ENCODE results near the gene TACR2.

Gene TACR2

GRCh38 chr10:69400936-69401335 is 15.8 kb downstream of the TACR2 start:
- no peak for DNase-seq

DNA sequence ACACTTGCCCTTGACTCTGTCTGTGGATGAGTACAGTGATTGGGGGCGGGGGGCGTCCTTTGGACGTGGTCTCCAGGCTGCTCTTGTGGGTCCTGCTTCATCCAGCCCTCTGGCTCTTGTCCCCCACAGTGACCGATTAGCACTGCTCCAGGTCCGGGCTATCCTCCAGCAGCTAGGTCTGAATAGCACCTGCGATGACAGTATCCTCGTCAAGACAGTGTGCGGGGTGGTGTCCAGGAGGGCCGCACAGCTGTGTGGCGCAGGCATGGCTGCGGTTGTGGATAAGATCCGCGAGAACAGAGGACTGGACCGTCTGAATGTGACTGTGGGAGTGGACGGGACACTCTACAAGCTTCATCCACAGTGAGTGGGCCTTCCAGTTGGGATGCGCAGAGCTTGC is 18.3 kb downstream of the TACR2 start:
- DNase-seq, result no peak

DNA sequence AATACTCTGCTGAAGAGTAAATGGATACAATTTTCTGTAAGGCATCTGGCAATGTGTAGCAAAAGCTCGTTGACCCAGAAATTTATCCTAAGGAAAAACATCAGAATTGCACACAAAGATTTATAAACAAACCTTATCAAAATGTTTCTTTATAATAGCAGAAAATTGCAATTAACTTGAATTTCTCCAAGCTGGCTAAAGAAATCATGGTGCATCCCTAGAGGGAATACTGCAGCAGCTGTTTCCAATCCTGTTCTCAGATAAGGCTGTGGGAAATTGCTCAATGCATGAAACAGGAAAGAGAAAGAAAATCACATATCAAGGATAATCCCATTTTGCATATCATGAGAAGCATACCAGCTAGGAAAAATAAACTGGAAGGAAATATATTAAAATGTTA is 18.7 kb downstream of the TACR2 start:
- DNase-seq, result no peak

- DNase-seq, result no peak
These were observed 22.7 kb downstream of the TACR2 start for GRCh38 chr10:69394020-69394419.

DNA sequence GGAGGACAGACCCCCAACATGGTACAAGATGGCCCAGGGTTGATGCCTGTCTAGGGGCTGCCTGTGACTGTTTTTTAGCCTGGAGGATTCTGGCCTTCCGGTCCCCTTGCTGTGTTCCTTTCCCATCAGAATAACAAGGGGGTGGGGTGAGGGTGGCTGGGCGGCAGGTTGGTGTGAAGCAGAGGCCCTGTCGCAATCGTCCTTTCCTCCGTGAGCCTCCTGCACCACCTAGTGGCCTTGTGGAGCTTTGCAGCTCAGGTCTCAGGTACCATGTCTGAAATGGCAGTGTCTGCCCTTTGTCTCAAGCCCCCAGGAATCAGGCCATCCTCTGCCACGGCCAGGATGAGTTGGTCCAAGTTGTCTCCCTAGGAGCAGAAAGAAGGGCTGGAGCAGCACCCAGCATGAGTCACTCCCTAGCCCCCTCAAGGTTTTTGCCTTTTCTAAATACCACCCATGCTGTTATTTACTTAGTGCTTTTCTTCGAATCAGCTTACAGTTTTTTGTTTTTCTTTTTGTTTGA is 24.2 kb downstream of the TACR2 start:
- peak; percentile 30 to 85 for DNase-seq

- DNase-seq, result no peak
These were observed 25.6 kb downstream of the TACR2 start for GRCh38 chr10:69391158-69391557.

DNA sequence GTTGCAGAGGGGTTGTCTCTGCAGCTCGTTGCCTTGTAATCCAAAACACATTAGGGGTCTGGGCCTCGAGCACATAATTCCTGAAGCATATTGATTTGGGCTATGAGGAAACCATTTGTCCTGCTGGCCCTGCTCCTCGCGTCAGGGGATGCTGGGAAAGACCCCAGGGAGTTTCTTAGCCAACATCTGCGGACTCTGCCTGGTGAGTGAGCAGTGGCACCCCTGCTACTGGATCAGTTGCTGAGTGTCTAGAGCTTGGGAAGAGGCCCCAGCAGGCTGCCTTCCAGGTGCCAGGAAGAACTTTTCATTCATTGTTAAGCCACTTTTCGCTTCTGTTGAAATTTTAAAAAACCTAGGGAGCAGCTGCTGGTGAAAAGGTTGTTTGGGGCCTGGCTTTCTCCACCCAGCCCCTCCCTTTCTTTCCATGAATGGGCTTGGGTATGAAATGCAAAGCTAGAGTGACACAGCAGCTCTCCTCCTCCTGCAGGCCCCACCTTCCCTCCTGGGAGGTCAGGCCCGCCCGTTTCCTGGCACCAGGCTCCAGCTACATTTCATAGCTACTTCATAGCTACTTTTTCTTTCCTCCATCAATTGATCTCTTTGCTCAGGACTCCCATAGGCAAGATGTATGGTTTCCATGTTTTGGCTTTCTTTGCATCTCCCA is 26.8 kb downstream of the TACR2 start:
- DNase-seq, result peak in 1 of 2 experiments; percentile 21

GRCh38 chr10:69388488-69388887 is 28.2 kb downstream of the TACR2 start:
- DNase-seq, result no peak

DNA sequence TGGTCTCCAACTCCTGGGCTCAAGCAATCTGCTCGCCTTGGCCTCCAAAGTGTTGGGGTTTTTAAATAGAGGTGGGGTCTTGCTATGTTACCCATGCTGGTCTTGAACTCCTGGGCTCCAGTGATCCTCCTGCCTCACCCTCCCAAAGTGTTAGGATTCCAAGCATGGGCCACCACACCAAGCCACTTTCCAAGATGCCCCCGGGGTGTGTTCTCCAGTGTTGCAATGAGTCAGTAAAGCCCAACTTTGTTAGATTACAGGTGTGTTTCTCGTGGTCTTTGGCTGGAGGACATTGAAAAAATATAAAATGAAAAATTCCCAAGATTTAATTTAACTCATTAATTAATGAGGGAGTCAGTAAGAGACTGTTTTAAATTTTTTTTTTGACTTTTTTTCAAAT is 29.2 kb downstream of the TACR2 start:
- DNase-seq, result no peak

- no peak for DNase-seq
These were observed 31.0 kb downstream of the TACR2 start for GRCh38 chr10:69385454-69386350.

DNA sequence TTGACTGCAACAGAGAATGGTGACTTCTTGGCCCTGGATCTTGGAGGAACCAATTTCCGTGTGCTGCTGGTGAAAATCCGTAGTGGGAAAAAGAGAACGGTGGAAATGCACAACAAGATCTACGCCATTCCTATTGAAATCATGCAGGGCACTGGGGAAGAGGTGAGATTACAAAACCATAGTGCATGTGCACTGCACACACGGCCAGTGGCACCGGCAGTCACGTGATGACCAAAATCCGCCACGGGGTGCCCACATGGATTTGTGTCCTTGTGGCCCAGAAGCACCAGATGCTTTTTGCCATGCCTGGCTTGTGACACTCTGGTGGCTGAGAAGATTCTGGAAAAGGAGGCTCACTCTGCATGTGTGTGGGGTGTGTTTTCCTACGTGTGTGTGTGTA is 32.4 kb downstream of the TACR2 start:
- DNase-seq, result no peak

DNA sequence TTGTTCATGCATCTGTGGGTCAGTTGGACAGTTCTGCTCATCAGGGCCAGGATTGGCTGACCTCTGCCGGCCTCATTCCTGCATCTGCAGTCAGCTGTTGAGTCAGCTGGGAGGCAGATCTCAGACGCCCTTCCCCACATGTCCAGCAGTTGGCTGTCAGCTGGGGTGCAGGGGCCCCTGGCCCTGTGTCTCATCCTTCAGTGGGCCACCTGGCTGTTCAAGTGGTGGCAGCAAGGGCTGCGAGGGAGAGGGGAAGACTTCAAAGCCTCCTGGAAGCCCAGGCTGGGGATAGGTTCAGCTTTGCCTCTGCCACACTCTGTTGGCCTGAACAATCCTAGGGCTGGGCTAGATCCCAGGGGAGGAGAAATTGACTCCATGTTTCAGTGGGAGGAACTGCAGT is 33.2 kb downstream of the TACR2 start:
- DNase-seq, result no peak

- DNase-seq, result no peak
These were observed 34.2 kb downstream of the TACR2 start for GRCh38 chr10:69382382-69383117.

DNA sequence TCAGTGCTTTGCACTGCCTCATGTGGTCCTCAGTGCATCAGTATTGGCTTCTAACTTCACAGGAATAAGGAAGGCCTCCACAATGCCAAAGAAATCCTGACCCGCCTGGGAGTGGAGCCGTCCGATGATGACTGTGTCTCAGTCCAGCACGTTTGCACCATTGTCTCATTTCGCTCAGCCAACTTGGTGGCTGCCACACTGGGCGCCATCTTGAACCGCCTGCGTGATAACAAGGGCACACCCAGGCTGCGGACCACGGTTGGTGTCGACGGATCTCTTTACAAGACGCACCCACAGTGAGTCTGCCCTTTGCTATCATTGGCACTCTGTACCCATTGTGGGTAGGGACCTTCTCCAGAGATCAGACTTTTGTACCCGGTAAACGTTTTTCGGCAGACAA is 36.9 kb downstream of the TACR2 start:
- no peak for DNase-seq

GRCh38 chr10:69377933-69378332 is 38.8 kb downstream of the TACR2 start:
- no peak for DNase-seq

DNA sequence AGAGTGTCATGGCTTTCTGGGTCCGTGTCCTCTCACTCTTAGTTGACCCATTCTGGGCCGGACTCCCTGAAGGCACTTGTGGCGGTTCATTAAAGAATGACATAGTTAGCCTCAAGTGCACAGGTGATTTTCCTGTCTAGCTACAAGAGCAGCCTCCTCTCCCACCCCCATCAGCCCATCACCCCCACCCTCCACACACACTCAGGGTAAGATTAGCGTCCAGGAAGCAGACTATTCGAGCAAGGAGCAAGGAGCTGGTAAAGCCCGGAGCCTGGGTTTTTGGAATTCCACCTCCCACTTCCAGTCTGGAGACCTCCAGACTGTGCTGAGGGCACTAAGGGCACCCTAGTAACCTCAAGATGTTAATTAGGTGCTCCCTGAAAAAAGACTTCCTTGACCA is 39.5 kb downstream of the TACR2 start:
- DNase-seq, result no peak

GRCh38 chr10:69376662-69377061 is 40.1 kb downstream of the TACR2 start:
- DNase-seq, result no peak

GRCh38 chr10:69375307-69376151 is 41.2 kb downstream of the TACR2 start:
- no peak for DNase-seq

DNA sequence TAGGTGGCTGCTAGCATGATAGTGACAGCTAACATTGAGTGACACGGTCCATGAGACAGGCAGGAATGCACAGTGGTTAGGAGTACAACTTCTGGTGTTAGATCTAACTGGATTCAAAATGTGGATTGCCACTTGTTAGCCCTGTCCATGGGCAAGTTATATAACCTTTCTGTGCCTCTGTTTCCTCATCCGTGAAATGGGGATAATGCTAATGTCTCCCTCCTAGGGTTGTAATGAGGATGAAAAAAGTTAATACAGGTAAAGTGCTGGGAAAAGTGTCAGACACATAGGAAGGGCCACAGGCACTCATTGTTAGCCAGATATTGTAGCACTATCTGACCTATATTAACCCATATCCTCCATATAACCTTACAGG is 41.8 kb downstream of the TACR2 start:
- no peak for DNase-seq

GRCh38 chr10:69374242-69374641 is 42.5 kb downstream of the TACR2 start:
- no peak for DNase-seq

DNA sequence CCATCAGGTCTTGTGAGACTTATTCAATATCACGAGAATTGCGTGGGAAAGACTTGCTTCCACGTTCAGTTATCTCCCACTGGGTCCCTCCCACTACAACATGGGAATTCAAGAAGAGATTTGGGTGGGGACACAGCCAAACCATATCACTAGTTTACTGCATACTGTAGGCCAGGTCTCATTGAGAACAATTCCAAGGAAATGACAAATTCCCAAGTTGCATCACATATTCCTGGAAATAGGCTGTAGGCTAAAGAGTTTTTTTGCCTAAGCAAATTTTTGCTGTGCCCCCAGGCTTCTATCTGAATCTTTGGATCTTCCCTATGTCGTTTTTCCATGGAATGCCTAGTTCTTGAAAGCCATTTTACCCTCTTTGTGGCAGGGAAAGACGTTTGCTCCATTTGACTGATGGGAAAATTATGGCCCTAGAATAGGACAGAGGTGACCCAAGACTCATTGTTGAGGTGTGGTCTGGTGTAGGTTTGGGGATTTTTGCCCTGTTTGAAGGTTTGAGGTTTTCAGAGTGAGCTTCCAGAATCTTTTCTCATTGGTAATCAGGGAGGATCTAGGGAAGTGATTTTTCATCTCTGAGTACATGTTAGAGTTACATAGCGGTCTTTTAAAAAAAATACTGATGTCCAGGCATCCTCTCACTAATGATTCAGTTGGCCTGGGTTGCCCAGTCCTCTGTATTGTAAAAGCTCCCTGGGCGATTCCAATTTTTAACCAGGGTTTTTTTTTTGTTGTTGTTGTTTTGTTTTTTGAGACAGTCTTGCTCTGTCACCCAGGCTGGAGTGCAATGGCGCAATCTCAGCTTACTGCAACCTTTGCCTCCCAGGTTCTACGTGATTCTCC is 44.4 kb downstream of the TACR2 start:
- no peak for DNase-seq

DNA sequence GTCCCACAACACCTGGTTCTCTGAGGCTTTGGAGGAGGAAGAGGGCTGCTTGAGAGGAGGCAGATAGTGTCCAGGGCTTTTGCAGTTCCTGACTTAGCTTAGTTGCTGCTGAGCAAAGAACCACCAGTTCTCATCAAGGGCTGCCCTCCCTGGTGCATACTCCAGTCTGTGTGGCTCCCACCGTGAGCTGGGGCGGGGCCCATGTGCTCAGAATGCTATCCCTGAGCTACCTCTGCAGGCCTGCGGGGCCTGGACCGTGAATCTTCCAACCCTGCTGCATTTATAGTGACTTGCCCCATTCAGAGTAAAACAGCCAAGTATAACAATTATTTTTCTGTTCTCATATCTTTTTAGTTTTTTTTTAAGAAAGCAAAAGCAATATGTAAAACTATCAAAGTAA is 49.2 kb downstream of the TACR2 start:
- DNase-seq, result peak; percentile 58 to 73
